Hematopoietic multipotent progenitor cell treated with erythropoietin and hydrocortisone succinate and interleukin-3 and kit ligand, for 15 days (in vitro differentiated cells): ENCODE measurements around the gene CDRT4.

Source experiments
- DNase-seq: peaks from one replicate; pipeline ENCODE4 v3.0.0-alpha.2; 2015; ENCODE audit warnings: low spot score

CDRT4 gene

GRCh38 chr17:15431766-15432165, 35.7 kb downstream of the CDRT4 start:
- no peak for DNase-seq

- DNase-seq = no peak
These were observed 36.2 kb downstream of the CDRT4 start for GRCh38 chr17:15431196-15431595.

GRCh38 chr17:15424521-15424920, 42.9 kb downstream of the CDRT4 start:
- no peak for DNase-seq

- no peak for DNase-seq
These were observed 44.9 kb downstream of the CDRT4 start for GRCh38 chr17:15422392-15422965.

- no peak for DNase-seq
These were observed 48.6 kb downstream of the CDRT4 start for GRCh38 chr17:15418781-15419180.

- no peak for DNase-seq
These were observed 52.7 kb downstream of the CDRT4 start for GRCh38 chr17:15414532-15415306.

- no peak for DNase-seq
These were observed 54.2 kb downstream of the CDRT4 start for GRCh38 chr17:15413101-15413771.

GRCh38 chr17:15412606-15413005, 54.8 kb downstream of the CDRT4 start:
- no peak for DNase-seq

- DNase-seq = no peak
These were observed 55.8 kb downstream of the CDRT4 start for GRCh38 chr17:15411384-15412198.

- no peak for DNase-seq
These were observed 57.6 kb downstream of the CDRT4 start for GRCh38 chr17:15409721-15410250.

GRCh38 chr17:15408803-15409202, 58.6 kb downstream of the CDRT4 start:
- no peak for DNase-seq

GRCh38 chr17:15406081-15406480, 61.3 kb downstream of the CDRT4 start:
- DNase-seq = no peak

- DNase-seq = no peak
These were observed 62.4 kb downstream of the CDRT4 start for GRCh38 chr17:15405058-15405415.

- DNase-seq = no peak
These were observed 63.0 kb downstream of the CDRT4 start for GRCh38 chr17:15404106-15405057.

- DNase-seq = no peak
These were observed 64.0 kb downstream of the CDRT4 start for GRCh38 chr17:15403276-15403939.

GRCh38 chr17:15399443-15399842, 68.0 kb downstream of the CDRT4 start:
- no peak for DNase-seq

GRCh38 chr17:15398736-15399331, 68.6 kb downstream of the CDRT4 start:
- DNase-seq = no peak

GRCh38 chr17:15398291-15398690, 69.1 kb downstream of the CDRT4 start:
- DNase-seq = no peak

- DNase-seq = no peak
These were observed 69.8 kb downstream of the CDRT4 start for GRCh38 chr17:15397620-15398019.

- DNase-seq = no peak
These were observed 72.3 kb downstream of the CDRT4 start for GRCh38 chr17:15395091-15395490.
